Suprapubic skin (tissue), 4 donors: ENCODE data around the gene DCPS.
"Not testable (repeated sequence)": the region's sequence is repeated elsewhere in the genome, so short reads cannot be mapped to it uniquely, and the experiment has no call there.

Source experiments
- CTCF ChIP-seq, 2 donors: fragments of 200-600 bp in 1 of 2; fragments of 450-650 bp in 1 of 2; sonication (generic) in 1 of 2; IDR thresholded peaks; one replicate each; pipeline ENCODE4 v1.5.1; 2016 to 2019; ENCODE audit warnings: antibody characterized with exemption in 2 of 2, mild to moderate bottlenecking in 1 of 2, moderate library complexity in 1 of 2
- EP300 ChIP-seq: sonication (generic); formaldehyde crosslinking; IDR thresholded peaks from one replicate; pipeline ENCODE4 v1.6.1; 2017; ENCODE audit warnings: antibody characterized with exemption
- POLR2AphosphoS5 ChIP-seq, 3 donors: sonication (generic); formaldehyde crosslinking; IDR thresholded peaks; one replicate each; pipeline ENCODE4 v1.6.1; 2017; ENCODE audit warnings: antibody characterized with exemption in 3 of 3

GRCh38 chr11:126386729-126387071 is 82.8 kb downstream of the DCPS start:
- TF ChIP-seq CTCF (IDR thresholded peaks at IDR 0.05); POLR2AphosphoS5 (IDR thresholded peaks at IDR 0.05); EP300: not testable (repeated sequence)
